Measurements from ENCODE around the gene SDSL.

GRCh38 chr12:113438523-113439300 is 16.5 kb downstream of the SDSL start:
- TF ChIP-seq POLR2A (IDR thresholded peaks at IDR 0.05) = no peak
- TF ChIP-seq, protein P1, sequence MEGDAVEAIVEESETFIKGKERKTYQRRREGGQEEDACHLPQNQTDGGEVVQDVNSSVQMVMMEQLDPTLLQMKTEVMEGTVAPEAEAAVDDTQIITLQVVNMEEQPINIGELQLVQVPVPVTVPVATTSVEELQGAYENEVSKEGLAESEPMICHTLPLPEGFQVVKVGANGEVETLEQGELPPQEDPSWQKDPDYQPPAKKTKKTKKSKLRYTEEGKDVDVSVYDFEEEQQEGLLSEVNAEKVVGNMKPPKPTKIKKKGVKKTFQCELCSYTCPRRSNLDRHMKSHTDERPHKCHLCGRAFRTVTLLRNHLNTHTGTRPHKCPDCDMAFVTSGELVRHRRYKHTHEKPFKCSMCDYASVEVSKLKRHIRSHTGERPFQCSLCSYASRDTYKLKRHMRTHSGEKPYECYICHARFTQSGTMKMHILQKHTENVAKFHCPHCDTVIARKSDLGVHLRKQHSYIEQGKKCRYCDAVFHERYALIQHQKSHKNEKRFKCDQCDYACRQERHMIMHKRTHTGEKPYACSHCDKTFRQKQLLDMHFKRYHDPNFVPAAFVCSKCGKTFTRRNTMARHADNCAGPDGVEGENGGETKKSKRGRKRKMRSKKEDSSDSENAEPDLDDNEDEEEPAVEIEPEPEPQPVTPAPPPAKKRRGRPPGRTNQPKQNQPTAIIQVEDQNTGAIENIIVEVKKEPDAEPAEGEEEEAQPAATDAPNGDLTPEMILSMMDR (IDR thresholded peaks at IDR 0.05) = no peak

All from body of pancreas (tissue), 4 donors.